HEK293T (cell line): ENCODE data around the gene SPPL2A.

ENCODE experiments used
- ELF4 ChIP-seq: fragments of 450-650 bp; IDR thresholded peaks from 2 replicates; pipeline ENCODE4 v1.6.1; 2017; ENCODE audit warnings: antibody characterized with exemption
- FOXA1 ChIP-seq: fragments of 450-650 bp; IDR thresholded peaks from 2 replicates; pipeline ENCODE4 v1.6.1; 2016; ENCODE audit warnings: mild to moderate bottlenecking
- FOXK2 ChIP-seq: fragments of 450-650 bp; IDR thresholded peaks from 2 replicates; pipeline ENCODE4 v1.6.1; 2016; ENCODE audit warnings: mild to moderate bottlenecking
- FOXM1 ChIP-seq: fragments of 450-650 bp; IDR thresholded peaks from 2 replicates; pipeline ENCODE4 v1.6.1; 2017; ENCODE audit warnings: mild to moderate bottlenecking, borderline replicate concordance
- HDGF ChIP-seq: fragments of 450-650 bp; IDR thresholded peaks from 2 replicates; pipeline ENCODE4 v1.6.1; 2017; ENCODE audit warnings: antibody characterized with exemption, borderline replicate concordance
- L3MBTL2 ChIP-seq: fragments of 450-650 bp; conservative IDR thresholded peaks from 2 replicates; pipeline ENCODE4 v1.6.1; 2016; ENCODE audit warnings: mild to moderate bottlenecking
- LEF1 ChIP-seq: fragments of 450-650 bp; IDR thresholded peaks from 2 replicates; pipeline ENCODE4 v1.6.1; 2017; ENCODE audit warnings: mild to moderate bottlenecking, borderline replicate concordance
- NFRKB ChIP-seq: fragments of 450-650 bp; IDR thresholded peaks from 2 replicates; pipeline ENCODE4 v1.6.1; 2016; ENCODE audit warnings: mild to moderate bottlenecking, moderate library complexity
- PKNOX1 ChIP-seq: fragments of 450-650 bp; IDR thresholded peaks from 2 replicates; pipeline ENCODE4 v1.6.1; 2016
- SP1 ChIP-seq: fragments of 450-650 bp; IDR thresholded peaks from 2 replicates; pipeline ENCODE4 v1.6.1; 2017
- SUZ12 ChIP-seq: fragments of 450-650 bp; IDR thresholded peaks from 2 replicates; pipeline ENCODE4 v1.6.1; 2016; ENCODE audit warnings: mild to moderate bottlenecking
- TARDBP ChIP-seq: fragments of 450-650 bp; IDR thresholded peaks from 2 replicates; pipeline ENCODE4 v1.6.1; 2016
- ZNF384 ChIP-seq: fragments of 450-650 bp; IDR thresholded peaks from 2 replicates; pipeline ENCODE4 v1.6.1; 2016

- TF ChIP-seq SP1 (no peak), FOXM1 (no peak), L3MBTL2 (no peak), FOXA1 (no peak), FOXK2 (no peak), ELF4 (no peak), NFRKB (no peak), HDGF (no peak), ZNF384 (no peak), LEF1 (no peak), PKNOX1 (no peak), SUZ12 (no peak), TARDBP (no peak)
Observed at GRCh38 chr15:50685191-50685975, 80.1 kb downstream of the SPPL2A start.
